HEK293 (cell line): ENCODE results near the gene GLCE.
A peak's percentile ranks its signal among the peaks of the same experiment; 100 is the strongest.

Experiments used
- CTCF ChIA-PET: fragments of 350-600 bp; formaldehyde crosslinking; extraction: SDS; loops from one replicate; lab custom pipeline; 2021; ENCODE audit warnings: antibody characterized with exemption; lab: Yijun Ruan, JAX
- POLR2A ChIA-PET: fragments of 300-600 bp; formaldehyde crosslinking; extraction: SDS; loops from one replicate; lab custom pipeline; 2020; ENCODE audit warnings: antibody characterized with exemption, inconsistent platforms; lab: Yijun Ruan, JAX
- H3K27ac ChIP-seq: fragments of 200-500 bp; sonication (Bioruptor generic); 2 replicates; pipeline ENCODE4 v1.5.1; 2014; ENCODE audit warnings: low read depth, low read length, control low read depth, inconsistent platforms; ENCODE audit errors: extremely low read depth
- H3K36me3 ChIP-seq, 2 experiments: fragments of 200-500 bp in 1 of 2; sonication (Bioruptor generic) in 1 of 2; 1 replicate in 1 of 2; 2 replicates in 1 of 2; pipeline ENCODE4 v1.5.1; 2014 to 2017; ENCODE audit warnings: inconsistent platforms in 2 of 2, low read length in 2 of 2; ENCODE audit not compliant: control insufficient read depth in 2 of 2, insufficient read depth in 1 of 2
- H3K4me1 ChIP-seq: fragments of 200-500 bp; sonication (Bioruptor generic); 2 replicates; pipeline ENCODE4 v1.5.1; 2014; ENCODE audit warnings: mild to moderate bottlenecking, low read length, inconsistent platforms; ENCODE audit not compliant: control insufficient read depth, insufficient read depth
- H3K4me3 ChIP-seq: 2 replicates; pipeline ENCODE4 v1.5.1; 2011; ENCODE audit warnings: low read depth, mild to moderate bottlenecking, control low read depth, low read length, moderate library complexity
- H3K9me3 ChIP-seq: fragments of 200-500 bp; sonication (Bioruptor generic); 2 replicates; pipeline ENCODE4 v1.5.1; 2014; ENCODE audit warnings: low read depth, low read length, inconsistent platforms; ENCODE audit not compliant: control insufficient read depth, insufficient read depth
- GLIS1 ChIP-seq: fragments of 450-650 bp; formaldehyde crosslinking; IDR thresholded peaks from 2 replicates; pipeline ENCODE4 v1.5.1; 2016; ENCODE audit warnings: missing biosample characterization, missing genetic modification characterization
- GLIS2 ChIP-seq: fragments of 450-650 bp; formaldehyde crosslinking; IDR thresholded peaks from 2 replicates; pipeline ENCODE4 v1.5.1; 2016; ENCODE audit warnings: missing biosample characterization, missing genetic modification characterization
- MEIS1 ChIP-seq: sonication (generic); formaldehyde crosslinking; IDR thresholded peaks from 2 replicates; pipeline ENCODE4 v1.8.1; 2022; ENCODE audit warnings: missing genetic modification reagents, mild to moderate bottlenecking, borderline replicate concordance
- REPIN1 ChIP-seq: fragments of 450-650 bp; formaldehyde crosslinking; IDR thresholded peaks from 2 replicates; pipeline ENCODE4 v1.5.1; 2017; ENCODE audit warnings: missing biosample characterization, missing genetic modification characterization, low read depth
- TRIM28 ChIP-seq: IDR thresholded peaks from 2 replicates; pipeline ENCODE4 v1.6.1; 2011; ENCODE audit warnings: low read length, control low read depth, borderline replicate concordance
- ZBTB21 ChIP-seq: fragments of 450-650 bp; formaldehyde crosslinking; IDR thresholded peaks from 2 replicates; pipeline ENCODE4 v1.5.1; 2017; ENCODE audit warnings: missing biosample characterization, missing genetic modification characterization
- ZNF10 ChIP-seq: fragments of 450-650 bp; formaldehyde crosslinking; IDR thresholded peaks from 2 replicates; pipeline ENCODE4 v1.5.1; 2017; ENCODE audit warnings: missing biosample characterization, missing genetic modification characterization
- ZNF138 ChIP-seq: fragments of 450-650 bp; formaldehyde crosslinking; IDR thresholded peaks from 2 replicates; pipeline ENCODE4 v1.5.1; 2016; ENCODE audit warnings: missing biosample characterization, missing genetic modification characterization, borderline replicate concordance
- ZNF214 ChIP-seq: fragments of 450-650 bp; formaldehyde crosslinking; IDR thresholded peaks from 2 replicates; pipeline ENCODE4 v1.5.1; 2017; ENCODE audit warnings: missing biosample characterization, mild to moderate bottlenecking, missing genetic modification characterization, borderline replicate concordance
- ZNF324 ChIP-seq: fragments of 450-650 bp; formaldehyde crosslinking; IDR thresholded peaks from 2 replicates; pipeline ENCODE4 v1.5.1; 2016; ENCODE audit warnings: missing biosample characterization, missing genetic modification characterization
- ZNF341 ChIP-seq: fragments of 450-650 bp; formaldehyde crosslinking; IDR thresholded peaks from 2 replicates; pipeline ENCODE4; 2016; ENCODE audit warnings: low read depth, missing biosample characterization, missing genetic modification characterization
- ZNF37A ChIP-seq: fragments of 450-650 bp; IDR thresholded peaks from 2 replicates; pipeline ENCODE4 v1.5.1; 2018; ENCODE audit warnings: missing biosample characterization, missing genetic modification characterization
- ZNF654 ChIP-seq: fragments of 450-650 bp; formaldehyde crosslinking; IDR thresholded peaks from 2 replicates; pipeline ENCODE4 v1.5.1; 2016; ENCODE audit warnings: low read depth, missing biosample characterization, missing genetic modification characterization
- ZNF658 ChIP-seq: fragments of 450-650 bp; formaldehyde crosslinking; IDR thresholded peaks from 2 replicates; pipeline ENCODE4; 2016; ENCODE audit warnings: missing biosample characterization, missing genetic modification characterization
- ZNF785 ChIP-seq: fragments of 450-650 bp; formaldehyde crosslinking; IDR thresholded peaks from 2 replicates; pipeline ENCODE4 v1.5.1; 2016; ENCODE audit warnings: missing biosample characterization, missing genetic modification characterization
- ZSCAN30 ChIP-seq: fragments of 450-650 bp; IDR thresholded peaks from 2 replicates; pipeline ENCODE4 v1.5.1; 2018; ENCODE audit warnings: missing biosample characterization, mild to moderate bottlenecking, missing genetic modification characterization, moderate library complexity
- TF ChIP-seq, protein P1 (sequence below): fragments of 450-650 bp; formaldehyde crosslinking; IDR thresholded peaks from 2 replicates; pipeline ENCODE4 v1.5.1; 2016; ENCODE audit warnings: missing biosample characterization, missing genetic modification characterization
- TF ChIP-seq, protein P2 (sequence below): fragments of 450-650 bp; formaldehyde crosslinking; IDR thresholded peaks from 2 replicates; pipeline ENCODE4; 2016; ENCODE audit warnings: missing biosample characterization, missing genetic modification characterization
- TF ChIP-seq, protein P3 (sequence below): fragments of 450-650 bp; formaldehyde crosslinking; IDR thresholded peaks from 2 replicates; pipeline ENCODE4 v1.5.1; 2016; ENCODE audit warnings: missing biosample characterization, missing genetic modification characterization
- TF ChIP-seq, protein P4 (sequence below): fragments of 450-650 bp; formaldehyde crosslinking; IDR thresholded peaks from 2 replicates; pipeline ENCODE4 v1.5.1; 2017; ENCODE audit warnings: missing biosample characterization, missing genetic modification characterization

Gene GLCE

DNA sequence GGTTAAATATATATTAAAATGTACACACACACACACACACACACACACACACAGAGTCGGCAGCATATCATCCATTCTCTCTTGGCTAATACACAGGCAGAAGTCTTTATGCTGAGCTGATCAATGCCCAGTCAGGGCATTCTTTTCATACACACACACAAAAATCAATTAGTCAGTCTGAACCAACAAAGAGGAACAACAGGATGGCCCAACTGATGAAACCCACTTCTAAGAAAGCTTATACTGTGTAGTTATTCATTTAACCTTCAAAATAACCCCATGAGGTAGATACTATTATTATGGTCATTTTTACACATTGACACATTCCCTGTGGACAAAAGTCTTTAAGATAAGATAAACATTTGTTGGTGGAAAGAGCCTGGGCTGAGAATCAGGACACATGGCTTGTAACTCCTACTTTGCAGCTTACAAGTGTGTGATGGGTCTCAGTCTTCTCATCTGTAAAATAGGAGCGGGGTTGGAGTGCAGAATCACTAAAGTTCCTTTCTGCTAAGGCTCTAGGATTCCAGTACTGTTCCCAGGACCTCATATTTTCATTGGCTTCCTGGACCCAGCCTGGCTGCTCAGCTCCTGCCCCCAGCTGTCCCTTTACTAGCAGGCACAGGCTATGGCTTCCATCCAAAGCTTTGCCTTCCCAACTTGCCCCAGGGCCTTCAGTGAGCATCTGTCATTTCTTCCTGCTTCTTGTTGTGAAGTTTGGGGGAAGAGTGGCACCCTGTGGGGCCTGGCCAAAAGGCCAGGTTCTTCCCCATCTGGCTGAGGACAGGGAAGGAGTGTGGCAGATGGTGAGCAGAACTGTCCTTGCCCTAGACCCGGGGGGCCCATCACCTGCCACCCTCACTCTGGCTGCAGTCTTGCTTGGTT, 27.2 kb upstream of the GLCE start (continued):
- TF ChIP-seq, protein P1, sequence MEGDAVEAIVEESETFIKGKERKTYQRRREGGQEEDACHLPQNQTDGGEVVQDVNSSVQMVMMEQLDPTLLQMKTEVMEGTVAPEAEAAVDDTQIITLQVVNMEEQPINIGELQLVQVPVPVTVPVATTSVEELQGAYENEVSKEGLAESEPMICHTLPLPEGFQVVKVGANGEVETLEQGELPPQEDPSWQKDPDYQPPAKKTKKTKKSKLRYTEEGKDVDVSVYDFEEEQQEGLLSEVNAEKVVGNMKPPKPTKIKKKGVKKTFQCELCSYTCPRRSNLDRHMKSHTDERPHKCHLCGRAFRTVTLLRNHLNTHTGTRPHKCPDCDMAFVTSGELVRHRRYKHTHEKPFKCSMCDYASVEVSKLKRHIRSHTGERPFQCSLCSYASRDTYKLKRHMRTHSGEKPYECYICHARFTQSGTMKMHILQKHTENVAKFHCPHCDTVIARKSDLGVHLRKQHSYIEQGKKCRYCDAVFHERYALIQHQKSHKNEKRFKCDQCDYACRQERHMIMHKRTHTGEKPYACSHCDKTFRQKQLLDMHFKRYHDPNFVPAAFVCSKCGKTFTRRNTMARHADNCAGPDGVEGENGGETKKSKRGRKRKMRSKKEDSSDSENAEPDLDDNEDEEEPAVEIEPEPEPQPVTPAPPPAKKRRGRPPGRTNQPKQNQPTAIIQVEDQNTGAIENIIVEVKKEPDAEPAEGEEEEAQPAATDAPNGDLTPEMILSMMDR (tag by site-specific recombination), result peak; percentile 39; the same call in 1 of the 2 replicates
- TF ChIP-seq GLIS1 (tag by site-specific recombination), result peak; percentile 61
- TF ChIP-seq, protein P2, sequence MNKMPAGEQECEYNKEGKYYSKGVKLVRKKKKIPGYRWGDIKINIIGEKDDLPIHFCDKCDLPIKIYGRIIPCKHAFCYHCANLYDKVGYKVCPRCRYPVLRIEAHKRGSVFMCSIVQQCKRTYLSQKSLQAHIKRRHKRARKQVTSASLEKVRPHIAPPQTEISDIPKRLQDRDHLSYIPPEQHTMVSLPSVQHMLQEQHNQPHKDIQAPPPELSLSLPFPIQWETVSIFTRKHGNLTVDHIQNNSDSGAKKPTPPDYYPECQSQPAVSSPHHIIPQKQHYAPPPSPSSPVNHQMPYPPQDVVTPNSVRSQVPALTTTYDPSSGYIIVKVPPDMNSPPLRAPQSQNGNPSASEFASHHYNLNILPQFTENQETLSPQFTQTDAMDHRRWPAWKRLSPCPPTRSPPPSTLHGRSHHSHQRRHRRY (tag by site-specific recombination), result no peak
- TF ChIP-seq ZBTB21 (tag by site-specific recombination), result no peak

DNA sequence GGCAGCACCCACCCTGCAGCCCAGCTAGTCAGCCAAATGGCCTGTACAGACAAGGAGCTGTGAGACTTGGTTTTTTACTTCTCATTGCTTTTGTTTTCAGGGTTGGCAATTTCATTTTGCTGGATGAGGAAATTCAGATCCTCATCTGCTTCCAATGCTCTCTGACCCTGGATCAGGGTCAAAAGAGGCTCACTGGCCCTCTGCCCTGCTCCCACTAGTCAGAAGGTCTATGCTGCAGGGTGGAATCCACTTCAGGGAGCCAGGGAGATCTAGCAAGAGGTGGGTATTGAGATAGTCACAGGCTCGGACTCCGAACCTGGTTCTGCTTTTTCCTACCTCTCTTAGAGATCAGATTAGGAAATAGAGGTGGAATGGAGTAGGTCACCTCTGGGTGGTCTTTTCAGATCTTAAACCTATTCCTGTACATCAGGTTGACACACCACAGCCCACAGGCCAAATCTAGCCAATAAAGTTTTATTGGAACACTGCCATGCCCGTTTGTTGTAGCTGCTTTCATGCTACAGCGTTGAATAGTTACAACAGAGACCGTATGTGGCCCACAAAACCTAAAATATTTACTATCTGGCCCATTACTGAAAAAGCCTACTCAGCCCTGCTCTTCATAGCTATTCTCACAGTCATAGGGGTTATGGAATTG, 26.4 kb upstream of the GLCE start:
- H3K4me3 ChIP-seq, result no peak overlapping the region
- H3K4me1 ChIP-seq, result 0 out of 2 replicates have a peak, but pooled peaks cover 3% of the 10 kb centered on the region
- CTCF ChIA-PET, result interaction anchor here (0.5 to 0.9 kb wide), 3 partner anchors 20 to 439 kb away, joined by 3 read pairs; no protein-coding TSS in a partner anchor
- H3K9me3 ChIP-seq, result no peaks in the 10 kb centered on the region
- TF ChIP-seq MEIS1 (CRISPR knock-in tag) (no peak), ZSCAN30 (tag by site-specific recombination) (0 out of 2 replicates have a peak, but pooled peaks have one; percentile 11)
- no peaks in the 10 kb centered on the region for H3K36me3 ChIP-seq
- POLR2A ChIA-PET, result interaction anchor here (0.8 kb wide), 1 partner anchor 26 kb away, joined by 3 read pairs; the partner anchor contains the start of gene GLCE
- H3K27ac ChIP-seq, result no peak overlapping the region

DNA sequence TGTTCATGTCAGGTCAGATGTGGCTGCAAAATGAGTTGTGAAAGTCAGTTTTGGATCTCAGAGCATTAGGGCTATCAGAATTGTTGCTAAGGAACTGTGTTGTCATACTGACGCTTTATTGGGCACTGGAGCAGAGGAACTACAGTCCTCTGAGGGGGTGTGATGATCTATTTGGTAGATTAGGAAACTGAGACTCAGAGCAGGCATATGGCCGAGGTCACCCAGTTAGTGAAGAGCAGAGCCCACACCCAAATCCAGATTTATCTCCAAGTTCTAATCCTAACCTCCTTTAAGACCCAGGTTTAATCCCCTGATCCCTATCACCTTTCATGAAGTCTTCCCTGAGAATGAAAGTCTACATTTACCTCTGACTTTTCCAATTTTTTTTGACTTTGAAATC, 25.6 kb upstream of the GLCE start:
- H3K4me3 ChIP-seq, result no peak overlapping the region
- TF ChIP-seq ZNF214 (tag by site-specific recombination), result no peak
- no peak for TF ChIP-seq ZNF138 (tag by site-specific recombination)
- no peak for TF ChIP-seq ZNF10
- TF ChIP-seq ZNF324 (tag by site-specific recombination), result no peak
- H3K27ac ChIP-seq, result no peak overlapping the region
- CTCF ChIA-PET, result interaction anchor here (0.6 kb wide), 1 partner anchor 65 kb away, joined by 3 read pairs; no protein-coding TSS in a partner anchor
- H3K9me3 ChIP-seq, result no peaks in the 10 kb centered on the region
- H3K36me3 ChIP-seq, result no peaks in the 10 kb centered on the region
- 0 out of 2 replicates have a peak, but pooled peaks cover 3% of the 10 kb centered on the region for H3K4me1 ChIP-seq
- POLR2A ChIA-PET, result no interaction called here

DNA sequence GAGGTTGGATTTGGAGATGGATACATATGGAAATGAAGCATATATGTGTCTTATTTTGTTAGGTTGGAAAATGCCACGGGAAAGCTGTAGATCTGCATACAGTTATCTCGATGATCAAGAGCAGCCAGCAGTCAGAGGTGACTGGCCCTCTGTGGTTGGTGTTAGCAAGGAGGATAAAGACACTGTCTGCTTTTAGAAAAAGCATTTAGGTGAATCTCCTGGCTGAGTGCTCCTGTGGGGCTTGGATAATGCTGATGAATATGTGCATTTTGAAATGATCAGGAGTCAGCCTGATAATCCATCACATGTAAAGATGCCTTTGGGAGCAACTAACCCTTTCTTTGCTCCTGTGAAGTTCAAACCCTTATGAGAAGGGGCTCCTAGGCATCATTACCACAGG, 24.9 kb upstream of the GLCE start:
- no peaks in the 10 kb centered on the region for H3K9me3 ChIP-seq
- H3K36me3 ChIP-seq, result no peaks in the 10 kb centered on the region
- 0 out of 2 replicates have a peak, but pooled peaks cover 3% of the 10 kb centered on the region for H3K4me1 ChIP-seq
- no peak overlapping the region for H3K27ac ChIP-seq
- ChIA-PET CTCF (no interaction called here), POLR2A (interaction anchor here (1.1 kb wide), 1 partner anchor 25 kb away, joined by 3 read pairs; the partner anchor contains the start of gene GLCE)
- no peak overlapping the region for H3K4me3 ChIP-seq
- TF ChIP-seq, protein P3, sequence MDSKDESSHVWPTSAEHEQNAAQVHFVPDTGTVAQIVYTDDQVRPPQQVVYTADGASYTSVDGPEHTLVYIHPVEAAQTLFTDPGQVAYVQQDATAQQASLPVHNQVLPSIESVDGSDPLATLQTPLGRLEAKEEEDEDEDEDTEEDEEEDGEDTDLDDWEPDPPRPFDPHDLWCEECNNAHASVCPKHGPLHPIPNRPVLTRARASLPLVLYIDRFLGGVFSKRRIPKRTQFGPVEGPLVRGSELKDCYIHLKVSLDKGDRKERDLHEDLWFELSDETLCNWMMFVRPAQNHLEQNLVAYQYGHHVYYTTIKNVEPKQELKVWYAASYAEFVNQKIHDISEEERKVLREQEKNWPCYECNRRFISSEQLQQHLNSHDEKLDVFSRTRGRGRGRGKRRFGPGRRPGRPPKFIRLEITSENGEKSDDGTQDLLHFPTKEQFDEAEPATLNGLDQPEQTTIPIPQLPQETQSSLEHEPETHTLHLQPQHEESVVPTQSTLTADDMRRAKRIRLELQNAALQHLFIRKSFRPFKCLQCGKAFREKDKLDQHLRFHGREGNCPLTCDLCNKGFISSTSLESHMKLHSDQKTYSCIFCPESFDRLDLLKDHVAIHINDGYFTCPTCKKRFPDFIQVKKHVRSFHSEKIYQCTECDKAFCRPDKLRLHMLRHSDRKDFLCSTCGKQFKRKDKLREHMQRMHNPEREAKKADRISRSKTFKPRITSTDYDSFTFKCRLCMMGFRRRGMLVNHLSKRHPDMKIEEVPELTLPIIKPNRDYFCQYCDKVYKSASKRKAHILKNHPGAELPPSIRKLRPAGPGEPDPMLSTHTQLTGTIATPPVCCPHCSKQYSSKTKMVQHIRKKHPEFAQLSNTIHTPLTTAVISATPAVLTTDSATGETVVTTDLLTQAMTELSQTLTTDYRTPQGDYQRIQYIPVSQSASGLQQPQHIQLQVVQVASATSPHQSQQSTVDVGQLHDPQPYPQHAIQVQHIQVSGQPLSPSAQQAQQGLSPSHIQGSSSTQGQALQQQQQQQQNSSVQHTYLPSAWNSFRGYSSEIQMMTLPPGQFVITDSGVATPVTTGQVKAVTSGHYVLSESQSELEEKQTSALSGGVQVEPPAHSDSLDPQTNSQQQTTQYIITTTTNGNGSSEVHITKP, result no peak
- no peak for TF ChIP-seq ZNF785 (tag by site-specific recombination)
- TF ChIP-seq ZNF37A (tag by site-specific recombination), result no peak
- no peak for TF ChIP-seq ZNF654 (tag by site-specific recombination)
- TF ChIP-seq, protein P4, sequence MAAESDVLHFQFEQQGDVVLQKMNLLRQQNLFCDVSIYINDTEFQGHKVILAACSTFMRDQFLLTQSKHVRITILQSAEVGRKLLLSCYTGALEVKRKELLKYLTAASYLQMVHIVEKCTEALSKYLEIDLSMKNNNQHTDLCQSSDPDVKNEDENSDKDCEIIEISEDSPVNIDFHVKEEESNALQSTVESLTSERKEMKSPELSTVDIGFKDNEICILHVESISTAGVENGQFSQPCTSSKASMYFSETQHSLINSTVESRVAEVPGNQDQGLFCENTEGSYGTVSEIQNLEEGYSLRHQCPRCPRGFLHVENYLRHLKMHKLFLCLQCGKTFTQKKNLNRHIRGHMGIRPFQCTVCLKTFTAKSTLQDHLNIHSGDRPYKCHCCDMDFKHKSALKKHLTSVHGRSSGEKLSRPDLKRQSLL (tag by site-specific recombination), result no peak
- TF ChIP-seq ZNF341 (tag by site-specific recombination), result no peak
- no peak for TF ChIP-seq GLIS2 (tag by site-specific recombination)
- TF ChIP-seq REPIN1 (tag by site-specific recombination), result no peak
- TF ChIP-seq ZNF658 (tag by site-specific recombination), result no peak
- TF ChIP-seq GLIS1 (tag by site-specific recombination), result no peak
- TF ChIP-seq TRIM28, result no peak
